ENCODE measurements around the gene FAM131C. TPM values are rescaled to one million over a fixed set of nuclear protein-coding genes. Genes with fewer than 3 reads are reported as not detected.

The FAM131C gene
- total RNA-seq, 6 donors from 2014 or later, result 0.13 TPM; not detected in 5

GRCh38 chr1:16019644-16020277 is 53.7 kb downstream of the FAM131C start:
- no peak for TF ChIP-seq POLR2AphosphoS5 (IDR thresholded peaks at IDR 0.05)
- no peak for TF ChIP-seq EP300 (IDR thresholded peaks at IDR 0.05)
- TF ChIP-seq, protein P1, sequence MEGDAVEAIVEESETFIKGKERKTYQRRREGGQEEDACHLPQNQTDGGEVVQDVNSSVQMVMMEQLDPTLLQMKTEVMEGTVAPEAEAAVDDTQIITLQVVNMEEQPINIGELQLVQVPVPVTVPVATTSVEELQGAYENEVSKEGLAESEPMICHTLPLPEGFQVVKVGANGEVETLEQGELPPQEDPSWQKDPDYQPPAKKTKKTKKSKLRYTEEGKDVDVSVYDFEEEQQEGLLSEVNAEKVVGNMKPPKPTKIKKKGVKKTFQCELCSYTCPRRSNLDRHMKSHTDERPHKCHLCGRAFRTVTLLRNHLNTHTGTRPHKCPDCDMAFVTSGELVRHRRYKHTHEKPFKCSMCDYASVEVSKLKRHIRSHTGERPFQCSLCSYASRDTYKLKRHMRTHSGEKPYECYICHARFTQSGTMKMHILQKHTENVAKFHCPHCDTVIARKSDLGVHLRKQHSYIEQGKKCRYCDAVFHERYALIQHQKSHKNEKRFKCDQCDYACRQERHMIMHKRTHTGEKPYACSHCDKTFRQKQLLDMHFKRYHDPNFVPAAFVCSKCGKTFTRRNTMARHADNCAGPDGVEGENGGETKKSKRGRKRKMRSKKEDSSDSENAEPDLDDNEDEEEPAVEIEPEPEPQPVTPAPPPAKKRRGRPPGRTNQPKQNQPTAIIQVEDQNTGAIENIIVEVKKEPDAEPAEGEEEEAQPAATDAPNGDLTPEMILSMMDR (IDR thresholded peaks at IDR 0.05), result no peak
- no peak for TF ChIP-seq POLR2A (IDR thresholded peaks at IDR 0.05)
- no peak overlapping the region for H3K4me3 ChIP-seq
- H3K27me3 ChIP-seq, result no peaks in the 10 kb centered on the region
- DNase-seq (no peak), ATAC-seq (ENCODE audit: low FRiP score in 2 of 2) (no peak)
- H3K36me3 ChIP-seq, result no peaks in the 10 kb centered on the region
- 67 to 72% methylated on average over 5 to 9 of the region's 9 CpGs for WGBS, 2 donors
- H3K9me3 ChIP-seq, result no peaks in the 10 kb centered on the region
- H3K4me1 ChIP-seq, result peaks cover 2 to 14% (median 5%) of the 10 kb centered on the region in 4 donors
- peak overlapping the region; percentile 30 to 77 (median 50) for H3K27ac ChIP-seq

DNA sequence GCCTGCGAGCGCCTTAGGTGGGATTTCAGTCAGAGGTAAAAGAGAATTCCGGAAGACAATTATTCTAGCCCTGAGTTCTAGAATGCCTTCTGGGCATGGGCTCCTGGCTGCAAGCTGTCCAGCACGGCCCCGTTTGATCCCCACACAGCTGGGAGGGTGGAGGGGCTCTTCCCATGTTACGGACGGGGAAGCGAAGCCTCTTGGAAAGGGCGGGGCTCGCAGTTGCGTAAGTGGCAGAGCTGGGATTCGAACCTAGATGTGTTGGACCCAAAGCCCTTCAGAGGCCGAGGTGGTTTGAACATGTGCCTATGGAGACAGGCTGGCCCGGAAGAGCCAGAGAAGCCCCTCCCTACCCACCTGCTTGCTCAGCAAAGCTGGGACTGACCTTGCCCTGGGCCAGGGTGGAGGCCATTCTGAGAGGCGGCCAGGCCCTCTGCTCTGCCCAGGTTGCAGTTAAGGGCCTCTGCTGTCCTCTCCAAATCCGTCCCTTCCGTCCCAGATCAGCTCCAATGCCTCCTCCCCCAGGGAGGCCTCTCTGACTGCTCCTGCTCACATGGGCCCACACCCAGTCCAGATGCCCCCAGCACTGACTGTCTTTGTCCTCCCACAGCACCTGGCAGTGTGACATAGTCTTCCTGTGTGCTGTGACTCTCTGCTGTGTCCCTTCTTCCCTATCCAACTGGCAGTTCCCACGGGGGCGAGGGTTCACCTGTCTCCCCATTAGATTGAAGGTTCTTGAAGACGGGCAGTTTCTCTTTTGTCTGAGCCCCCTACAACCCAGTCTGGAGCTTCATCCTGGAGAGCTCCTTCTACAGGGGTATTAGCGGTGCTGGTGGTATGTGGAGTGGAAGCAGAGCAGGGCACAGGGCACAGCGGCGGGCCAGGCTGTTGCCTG is 54.5 kb downstream of the FAM131C start:
- Histone ChIP-seq H3K4me1 (peaks cover 2 to 14% (median 5%) of the 10 kb centered on the region in 4 donors), H3K9me3 (no peaks in the 10 kb centered on the region), H3K36me3 (no peaks in the 10 kb centered on the region), H3K4me3 (no peak overlapping the region), H3K27ac (peak overlapping the region; percentile 40 to 77 (median 64)), H3K27me3 (no peaks in the 10 kb centered on the region)
- TF ChIP-seq POLR2AphosphoS5 (IDR thresholded peaks at IDR 0.05) (no peak), POLR2A (IDR thresholded peaks at IDR 0.05) (no peak), EP300 (IDR thresholded peaks at IDR 0.05) (no peak)
- TF ChIP-seq, protein P1 (IDR thresholded peaks at IDR 0.05), result no peak
- WGBS, 2 donors, result 74 to 77% methylated on average over 13 to 23 of the region's 23 CpGs
- ATAC-seq (ENCODE audit: low FRiP score in 2 of 2) (no peak), DNase-seq (no peak)

DNA sequence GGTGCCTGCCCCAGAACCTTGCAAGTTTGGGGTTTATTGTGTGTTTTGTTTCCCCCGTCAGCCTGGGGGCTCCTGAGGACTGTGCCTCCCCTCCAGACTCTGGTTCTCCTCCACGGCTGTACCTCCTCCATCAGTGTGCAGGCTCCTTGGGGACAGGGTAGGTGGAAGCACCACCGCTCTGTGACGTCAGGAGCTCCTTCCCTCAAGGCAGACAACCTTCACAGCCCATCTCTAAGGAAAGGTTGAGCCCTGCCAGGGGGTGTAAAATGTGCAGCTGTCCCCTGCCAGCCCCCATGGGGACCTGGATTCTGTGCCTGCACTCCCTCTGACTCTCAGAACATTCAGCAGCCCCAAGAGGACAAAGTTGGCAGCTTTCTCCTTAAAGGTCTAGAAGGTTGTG is 55.1 kb downstream of the FAM131C start:
- TF ChIP-seq POLR2A (IDR thresholded peaks at IDR 0.05) (no peak), EP300 (IDR thresholded peaks at IDR 0.05) (no peak), POLR2AphosphoS5 (IDR thresholded peaks at IDR 0.05) (no peak)
- TF ChIP-seq, protein P1 (IDR thresholded peaks at IDR 0.05), result no peak
- Histone ChIP-seq H3K27me3 (no peaks in the 10 kb centered on the region), H3K9me3 (no peaks in the 10 kb centered on the region), H3K4me1 (peaks cover 6 to 19% (median 10%) of the 10 kb centered on the region in 4 donors), H3K36me3 (no peaks in the 10 kb centered on the region), H3K4me3 (no peak overlapping the region), H3K27ac (peak overlapping the region; percentile 35 to 77 (median 64))
- DNase-seq, result no peak
- 58 to 73% methylated on average over 4 of the region's 4 CpGs for WGBS, 2 donors
- ATAC-seq (ENCODE audit: low FRiP score in 2 of 2), result no peak

DNA sequence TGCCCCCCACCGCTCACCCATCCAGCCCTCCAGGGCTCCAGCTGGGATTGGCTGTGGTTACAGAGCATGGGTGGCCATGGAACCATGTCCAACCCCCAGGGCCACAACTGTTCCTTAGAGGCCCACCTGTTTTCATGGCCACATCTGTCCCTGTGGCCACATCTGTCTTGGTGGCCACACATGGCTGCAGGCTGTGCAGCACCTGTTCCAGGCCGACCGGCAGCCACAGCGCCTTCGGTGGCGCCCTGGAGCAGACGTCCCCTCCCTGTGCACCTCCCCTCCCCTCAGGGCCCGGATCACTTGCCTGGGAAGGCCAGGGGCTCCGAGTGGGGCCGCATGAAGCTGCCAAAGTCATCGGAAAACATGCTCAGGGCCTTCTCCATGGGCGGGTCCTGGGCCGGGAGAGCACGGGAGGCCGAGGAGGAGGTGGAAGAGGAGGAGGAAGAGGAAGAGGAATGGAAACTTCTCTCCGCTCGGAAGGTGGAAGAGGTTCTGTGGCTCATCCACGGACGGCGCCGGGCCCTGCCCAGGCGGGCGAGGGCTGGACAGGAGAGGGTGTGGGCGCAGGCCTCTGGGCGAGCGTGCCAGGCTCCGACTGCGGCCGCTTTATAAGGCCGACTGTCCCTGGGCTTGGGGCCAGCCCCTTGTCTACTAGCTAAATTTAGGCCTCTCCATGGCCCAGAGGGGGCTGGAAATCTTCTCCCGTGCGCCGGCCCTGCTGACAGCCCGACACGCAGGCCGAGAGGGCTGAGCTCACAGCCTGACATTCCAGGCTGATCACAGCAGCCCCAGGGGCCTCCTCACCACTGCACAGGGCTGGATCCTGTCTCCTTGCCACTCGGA is 55.8 kb downstream of the FAM131C start, which contains the start of gene HSPB7:
HSPB7 (minus strand) TSS at position 583 of the 843 bp plus-strand sequence; CDS start at position 503, 80 bp downstream.
- H3K27me3 ChIP-seq, result no peaks in the 10 kb centered on the region
- TF ChIP-seq POLR2A (IDR thresholded peaks at IDR 0.05), result no peak
- peak in 1 of 2 donors; percentile 25 for TF ChIP-seq POLR2AphosphoS5 (IDR thresholded peaks at IDR 0.05)
- 44 to 57% methylated on average over 35 to 37 of the region's 37 CpGs for WGBS, 2 donors
- H3K36me3 ChIP-seq, result no peaks in the 10 kb centered on the region
- peak; percentile 47 to 88 for DNase-seq
- peak; percentile 54 to 80 for ATAC-seq (ENCODE audit: low FRiP score in 2 of 2)
- no peaks in the 10 kb centered on the region for H3K9me3 ChIP-seq
- H3K27ac ChIP-seq, result peak within 1 kb of the TSS; percentile 40 to 77 (median 64)
- H3K4me1 ChIP-seq, result peaks cover 13 to 25% (median 16%) of the 10 kb centered on the region in 4 donors
- peak within 1 kb of the TSS in 2 of 4 donors; percentile 13 to 24 for H3K4me3 ChIP-seq

All from upper lobe of left lung (tissue), 6 donors.